ENCODE results near the gene IMPACT. TPM values are rescaled to one million over a fixed set of nuclear protein-coding genes. Genes with fewer than 3 reads are reported as not detected.
A peak's percentile ranks its signal among the peaks of the same experiment; 100 is the strongest.

Gene IMPACT
- total and polyA plus RNA-seq, 2 of the 4 experiments (the other 2 are of a cell fraction), result 11.8 to 13.8 TPM

- ATAC-seq (ENCODE audit: low read depth), result no peak
- dilution Hi-C loops (cut with HindIII; ENCODE audit: low sequenced_read_pairs, unreplicated experiment) (no loop called here), in situ Hi-C loops (cut with MboI; ENCODE audit: low sequenced_read_pairs) (no loop called here), intact Hi-C loops (cut with micrococcal nuclease) (loop anchor here (5.0 kb wide), 1 partner anchor 36 kb away; no protein-coding TSS in a partner anchor)
- Histone ChIP-seq H3K36me3 (ENCODE audit: control insufficient read depth, insufficient read depth, low read length) (no peaks in the 10 kb centered on the region), H3K79me1 (ENCODE audit: low read depth in 1 of 2, low read length in 2 of 2) (peaks cover 0 to 7% of the 10 kb centered on the region in 2 experiments; a peak in 2 of 4 replicates), H4K91ac (ENCODE audit: insufficient read depth, low read depth, low read length) (no peak overlapping the region; the same call in 1 of the 2 replicates), H2BK120ac (ENCODE audit: low read depth, low read length) (no peak overlapping the region), H3K27ac (ENCODE audit: insufficient read depth, low read length) (0 out of 2 replicates have a peak overlapping the region, but pooled peaks have one; percentile 18), H2BK20ac (ENCODE audit: low read depth, low read length) (no peak overlapping the region), H2AFZ (replicated peaks; ENCODE audit: low read length, poor library complexity) (peak overlapping the region; percentile 76), H4K20me1 (ENCODE audit: insufficient read depth, low read length) (no peaks in the 10 kb centered on the region), H3K14ac (replicated peaks; ENCODE audit: low read depth, low read length) (no peak overlapping the region), H3K18ac (ENCODE audit: low read depth, low read length) (no peak overlapping the region), H4K8ac (ENCODE audit: low read depth in 2 of 2, low read length in 2 of 2) (peak overlapping the region; percentile 11 to 59; a peak in 1 of 4 replicates), H3K9me3 (ENCODE audit: control insufficient read depth, insufficient read depth, low read length) (no peaks in the 10 kb centered on the region), H3K23ac (ENCODE audit: low read depth, low read length) (no peak overlapping the region), H2BK5ac (ENCODE audit: low read depth, low read length, poor library complexity, severe bottlenecking) (no peak overlapping the region), H3K4ac (ENCODE audit: low read depth, low read length) (peak overlapping the region; percentile 11; the same call in 1 of the 2 replicates), H4K5ac (ENCODE audit: low read depth, low read length) (no peak overlapping the region), H3K56ac (ENCODE audit: extremely low read depth, insufficient read depth, low read length) (no peak overlapping the region), H2BK15ac (ENCODE audit: low read depth, low read length) (no peak overlapping the region), H3K27me3 (ENCODE audit: control insufficient read depth, insufficient read depth, low read length) (no peaks in the 10 kb centered on the region), H3K9me1 (ENCODE audit: insufficient read depth, low read length) (0 out of 2 replicates have a peak, but pooled peaks cover 3% of the 10 kb centered on the region), H2AK9ac (replicated peaks; ENCODE audit: low read depth, low read length, poor library complexity) (no peak overlapping the region), H3K9ac (ENCODE audit: low read depth, low read length) (no peak overlapping the region), H2AK5ac (ENCODE audit: low read depth, low read length) (no peak overlapping the region), H3K4me3 (ENCODE audit: insufficient read depth, low read depth, low read length) (no peak overlapping the region), H3K4me1 (ENCODE audit: control insufficient read depth, insufficient read depth, low read length) (0 out of 2 replicates have a peak, but pooled peaks cover 2% of the 10 kb centered on the region), H3K4me2 (ENCODE audit: low read depth, low read length) (no peak overlapping the region)
- TF ChIP-seq RCOR1 (IDR thresholded peaks at IDR 0.05; ENCODE audit: insufficient replicate concordance, low read length), result no peak
- no peak for TF ChIP-seq BHLHE40 (IDR thresholded peaks at IDR 0.05; ENCODE audit: low read depth, low read length)
- no peak for TF ChIP-seq POLR2A (IDR thresholded peaks at IDR 0.05; ENCODE audit: low read depth, low read length)
- TF ChIP-seq USF2 (IDR thresholded peaks at IDR 0.05; ENCODE audit: low read depth, low read length), result no peak
- no peak for TF ChIP-seq RAD21 (IDR thresholded peaks at IDR 0.05; ENCODE audit: low read length)
- no peak for TF ChIP-seq SMC3 (IDR thresholded peaks at IDR 0.05; ENCODE audit: low read depth, low read length)
- peak; percentile 46 for DNase-seq
- WGBS, 2 experiments (ENCODE audit: extremely low coverage in 2 of 2, insufficient read length in 1 of 2), result 52% methylated on average over 7 of the region's 15 CpGs; no CpG with 5 or more reads in 1 of the 2 experiments
- ChIA-PET CTCF (no interaction called here), POLR2A (ENCODE audit: unreplicated experiment) (interaction anchor here (1.3 kb wide), 1 partner anchor 13 kb away, joined by 4 read pairs; no protein-coding TSS in a partner anchor)
- BruUV-seq (replicated peaks), result no TSS peak
Observed at GRCh38 chr18:24398540-24398939, 27.9 kb upstream of the IMPACT start.
